Measurements from ENCODE around the gene FAF1.

FAF1 gene

GRCh38 chr1:50603274-50604271 lies 356.5 kb downstream of the FAF1 start:
- H3K27me3 ChIP-seq (ENCODE audit: control insufficient read depth, insufficient read depth, low read length): no peaks in the 10 kb centered on the region
- H3K9ac ChIP-seq (ENCODE audit: low read length): no peak overlapping the region
- H3K4me3 ChIP-seq (ENCODE audit: low read length): no peak overlapping the region
- H3K36me3 ChIP-seq (ENCODE audit: control insufficient read depth, insufficient read depth, low read length): no peaks in the 10 kb centered on the region
- H3K27ac ChIP-seq (ENCODE audit: low read depth, low read length): no peak overlapping the region
- no peaks in the 10 kb centered on the region for H3K4me1 ChIP-seq (ENCODE audit: control insufficient read depth, insufficient read depth, low read length)

GRCh38 chr1:50599546-50599945 lies 360.5 kb downstream of the FAF1 start:
- no peaks in the 10 kb centered on the region for H3K36me3 ChIP-seq (ENCODE audit: control insufficient read depth, insufficient read depth, low read length)
- H3K27ac ChIP-seq (ENCODE audit: low read depth, low read length): no peak overlapping the region
- H3K4me3 ChIP-seq (ENCODE audit: low read length): no peak overlapping the region
- no peaks in the 10 kb centered on the region for H3K4me1 ChIP-seq (ENCODE audit: control insufficient read depth, insufficient read depth, low read length)
- H3K9ac ChIP-seq (ENCODE audit: low read length): no peak overlapping the region
- no peaks in the 10 kb centered on the region for H3K27me3 ChIP-seq (ENCODE audit: control insufficient read depth, insufficient read depth, low read length)

- H3K27ac ChIP-seq (ENCODE audit: low read depth, low read length): no peak overlapping the region
These were observed 364.2 kb downstream of the FAF1 start for GRCh38 chr1:50595874-50596273.

GRCh38 chr1:50593515-50593914 lies 366.6 kb downstream of the FAF1 start:
- Histone ChIP-seq H3K27me3 (ENCODE audit: control insufficient read depth, insufficient read depth, low read length) (no peaks in the 10 kb centered on the region), H3K4me1 (ENCODE audit: control insufficient read depth, insufficient read depth, low read length) (no peaks in the 10 kb centered on the region), H3K27ac (ENCODE audit: low read depth, low read length) (no peak overlapping the region), H3K9ac (ENCODE audit: low read length) (no peak overlapping the region), H3K4me3 (ENCODE audit: low read length) (no peak overlapping the region), H3K36me3 (ENCODE audit: control insufficient read depth, insufficient read depth, low read length) (no peaks in the 10 kb centered on the region)

More at GRCh38 chr1:50595874-50596273, 364.2 kb downstream of the FAF1 start:
- no peaks in the 10 kb centered on the region for H3K4me1 ChIP-seq (ENCODE audit: control insufficient read depth, insufficient read depth, low read length)
- H3K4me3 ChIP-seq (ENCODE audit: low read length): no peak overlapping the region
- no peaks in the 10 kb centered on the region for H3K36me3 ChIP-seq (ENCODE audit: control insufficient read depth, insufficient read depth, low read length)
- H3K9ac ChIP-seq (ENCODE audit: low read length): no peak overlapping the region
- H3K27me3 ChIP-seq (ENCODE audit: control insufficient read depth, insufficient read depth, low read length): no peaks in the 10 kb centered on the region

- Histone ChIP-seq H3K4me1 (ENCODE audit: control insufficient read depth, insufficient read depth, low read length) (no peaks in the 10 kb centered on the region), H3K9ac (ENCODE audit: low read length) (no peak overlapping the region), H3K27ac (ENCODE audit: low read depth, low read length) (no peak overlapping the region), H3K4me3 (ENCODE audit: low read length) (no peak overlapping the region), H3K27me3 (ENCODE audit: control insufficient read depth, insufficient read depth, low read length) (no peaks in the 10 kb centered on the region), H3K36me3 (ENCODE audit: control insufficient read depth, insufficient read depth, low read length) (no peaks in the 10 kb centered on the region)
These were observed 368.5 kb downstream of the FAF1 start for GRCh38 chr1:50591598-50591997.

- peaks cover 2% of the 10 kb centered on the region for H3K36me3 ChIP-seq (ENCODE audit: control insufficient read depth, insufficient read depth, low read length)
- H3K4me1 ChIP-seq (ENCODE audit: control insufficient read depth, insufficient read depth, low read length): no peaks in the 10 kb centered on the region
- H3K27ac ChIP-seq (ENCODE audit: low read depth, low read length): no peak overlapping the region
- H3K27me3 ChIP-seq (ENCODE audit: control insufficient read depth, insufficient read depth, low read length): no peaks in the 10 kb centered on the region
- H3K4me3 ChIP-seq (ENCODE audit: low read length): no peak overlapping the region
- H3K9ac ChIP-seq (ENCODE audit: low read length): no peak overlapping the region
These were observed 377.7 kb downstream of the FAF1 start for GRCh38 chr1:50582346-50582745.

GRCh38 chr1:50570066-50570468 lies 390.0 kb downstream of the FAF1 start:
- Histone ChIP-seq H3K27ac (ENCODE audit: low read depth, low read length) (no peak overlapping the region), H3K36me3 (ENCODE audit: control insufficient read depth, insufficient read depth, low read length) (no peaks in the 10 kb centered on the region), H3K27me3 (ENCODE audit: control insufficient read depth, insufficient read depth, low read length) (no peaks in the 10 kb centered on the region), H3K4me1 (ENCODE audit: control insufficient read depth, insufficient read depth, low read length) (no peaks in the 10 kb centered on the region), H3K9ac (ENCODE audit: low read length) (no peak overlapping the region), H3K4me3 (ENCODE audit: low read length) (no peak overlapping the region)

GRCh38 chr1:50568782-50569181 lies 391.3 kb downstream of the FAF1 start:
- Histone ChIP-seq H3K9ac (ENCODE audit: low read length) (no peak overlapping the region), H3K4me1 (ENCODE audit: control insufficient read depth, insufficient read depth, low read length) (no peaks in the 10 kb centered on the region), H3K27ac (ENCODE audit: low read depth, low read length) (no peak overlapping the region), H3K4me3 (ENCODE audit: low read length) (no peak overlapping the region), H3K27me3 (ENCODE audit: control insufficient read depth, insufficient read depth, low read length) (no peaks in the 10 kb centered on the region), H3K36me3 (ENCODE audit: control insufficient read depth, insufficient read depth, low read length) (no peaks in the 10 kb centered on the region)

- no peaks in the 10 kb centered on the region for H3K36me3 ChIP-seq (ENCODE audit: control insufficient read depth, insufficient read depth, low read length)
- H3K4me1 ChIP-seq (ENCODE audit: control insufficient read depth, insufficient read depth, low read length): no peaks in the 10 kb centered on the region
- H3K27ac ChIP-seq (ENCODE audit: low read depth, low read length): no peak overlapping the region
- no peak overlapping the region for H3K9ac ChIP-seq (ENCODE audit: low read length)
- H3K4me3 ChIP-seq (ENCODE audit: low read length): no peak overlapping the region
- H3K27me3 ChIP-seq (ENCODE audit: control insufficient read depth, insufficient read depth, low read length): no peaks in the 10 kb centered on the region
These were observed 393.7 kb downstream of the FAF1 start for GRCh38 chr1:50566405-50566804.

- Histone ChIP-seq H3K27me3 (ENCODE audit: control insufficient read depth, insufficient read depth, low read length) (no peaks in the 10 kb centered on the region), H3K9ac (ENCODE audit: low read length) (no peak overlapping the region), H3K4me1 (ENCODE audit: control insufficient read depth, insufficient read depth, low read length) (no peaks in the 10 kb centered on the region), H3K27ac (ENCODE audit: low read depth, low read length) (no peak overlapping the region), H3K4me3 (ENCODE audit: low read length) (no peak overlapping the region), H3K36me3 (ENCODE audit: control insufficient read depth, insufficient read depth, low read length) (no peaks in the 10 kb centered on the region)
These were observed 395.6 kb downstream of the FAF1 start for GRCh38 chr1:50564417-50564816.

GRCh38 chr1:50562106-50562505 lies 398.0 kb downstream of the FAF1 start:
- H3K36me3 ChIP-seq (ENCODE audit: control insufficient read depth, insufficient read depth, low read length): no peaks in the 10 kb centered on the region
- H3K9ac ChIP-seq (ENCODE audit: low read length): no peak overlapping the region
- no peak overlapping the region for H3K27ac ChIP-seq (ENCODE audit: low read depth, low read length)

GRCh38 chr1:50559421-50559820 lies 400.6 kb downstream of the FAF1 start:
- Histone ChIP-seq H3K36me3 (ENCODE audit: control insufficient read depth, insufficient read depth, low read length) (no peaks in the 10 kb centered on the region), H3K27ac (ENCODE audit: low read depth, low read length) (no peak overlapping the region), H3K27me3 (ENCODE audit: control insufficient read depth, insufficient read depth, low read length) (no peaks in the 10 kb centered on the region), H3K9ac (ENCODE audit: low read length) (no peak overlapping the region), H3K4me3 (ENCODE audit: low read length) (no peak overlapping the region), H3K4me1 (ENCODE audit: control insufficient read depth, insufficient read depth, low read length) (no peaks in the 10 kb centered on the region)

More at GRCh38 chr1:50562106-50562505, 398.0 kb downstream of the FAF1 start:
- no peaks in the 10 kb centered on the region for H3K27me3 ChIP-seq (ENCODE audit: control insufficient read depth, insufficient read depth, low read length)
- no peaks in the 10 kb centered on the region for H3K4me1 ChIP-seq (ENCODE audit: control insufficient read depth, insufficient read depth, low read length)
- H3K4me3 ChIP-seq (ENCODE audit: low read length): no peak overlapping the region

GRCh38 chr1:50553921-50554320 lies 406.1 kb downstream of the FAF1 start:
- no peak overlapping the region for H3K9ac ChIP-seq (ENCODE audit: low read length)
- H3K4me1 ChIP-seq (ENCODE audit: control insufficient read depth, insufficient read depth, low read length): no peaks in the 10 kb centered on the region
- no peaks in the 10 kb centered on the region for H3K27me3 ChIP-seq (ENCODE audit: control insufficient read depth, insufficient read depth, low read length)
- H3K27ac ChIP-seq (ENCODE audit: low read depth, low read length): no peak overlapping the region
- H3K4me3 ChIP-seq (ENCODE audit: low read length): no peak overlapping the region
- no peaks in the 10 kb centered on the region for H3K36me3 ChIP-seq (ENCODE audit: control insufficient read depth, insufficient read depth, low read length)
